A673 (cell line): Measurements from ENCODE around the gene E2F7. TPM values are rescaled to one million over a fixed set of nuclear protein-coding genes. Genes with fewer than 3 reads are reported as not detected.

Experiments used
- BruUV-seq: library from RNA; stranded (reverse); fragments of 400-500 nt; replicated peaks from 2 replicates; lab custom pipeline; 2021; lab: Mats Ljungman, UMichigan
- CTCF ChIA-PET: fragments of 300-600 bp; sonication (Branson Sonifier 250); formaldehyde crosslinking; loops from one replicate; lab custom pipeline; 2022; ENCODE audit warnings: antibody characterized with exemption; lab: Charles Lee
- POLR2A ChIA-PET: fragments of 300-600 bp; sonication (Branson Sonifier 250); formaldehyde crosslinking; loops from one replicate; lab custom pipeline; 2022; ENCODE audit warnings: antibody characterized with exemption; ENCODE audit not compliant: low non-redundant PET; lab: Charles Lee
- DNase-seq: peaks from one replicate; pipeline ENCODE4 v3.0.0-alpha.2; 2015; ENCODE audit warnings: low spot score
- H3K27ac ChIP-seq: fragments of 200-600 bp; sonication (generic); 2 replicates; pipeline ENCODE4 v1.5.1; 2016; ENCODE audit warnings: mixed run types, low read depth, mild to moderate bottlenecking, mixed read lengths, antibody characterized with exemption, low read length; ENCODE audit not compliant: poor library complexity, severe bottlenecking
- H3K27me3 ChIP-seq: fragments of 200-600 bp; sonication (generic); replicated peaks from 2 replicates; pipeline ENCODE4 v1.6.1; 2017; ENCODE audit warnings: mixed run types, low read depth, mild to moderate bottlenecking, mixed read lengths, antibody characterized with exemption, low read length; ENCODE audit not compliant: insufficient read depth, poor library complexity
- H3K36me3 ChIP-seq: fragments of 200-600 bp; sonication (generic); 2 replicates; pipeline ENCODE4 v1.6.1; 2016; ENCODE audit warnings: mixed run types, mild to moderate bottlenecking, mixed read lengths, antibody characterized with exemption, low read length; ENCODE audit not compliant: insufficient read depth, poor library complexity, severe bottlenecking
- H3K4me1 ChIP-seq: fragments of 200-600 bp; sonication (generic); 2 replicates; pipeline ENCODE4 v1.6.1; 2017; ENCODE audit warnings: mixed run types, mild to moderate bottlenecking, mixed read lengths, antibody characterized with exemption, low read length; ENCODE audit not compliant: insufficient read depth, poor library complexity, severe bottlenecking
- H3K4me3 ChIP-seq: fragments of 200-600 bp; sonication (generic); 2 replicates; pipeline ENCODE4 v1.5.1; 2016; ENCODE audit warnings: low read depth, mixed run types, mild to moderate bottlenecking, mixed read lengths, low read length; ENCODE audit not compliant: poor library complexity, severe bottlenecking
- H3K9me3 ChIP-seq: fragments of 200-600 bp; sonication (generic); 2 replicates; pipeline ENCODE4 v1.6.1; 2016; ENCODE audit warnings: mixed run types, low read depth, mild to moderate bottlenecking, mixed read lengths, antibody characterized with exemption, low read length; ENCODE audit not compliant: poor library complexity, severe bottlenecking
- CTCF ChIP-seq: fragments of 300-800, 200-600 bp; sonication (generic); conservative IDR thresholded peaks from 2 replicates; pipeline ENCODE4 v1.5.1; 2017; ENCODE audit warnings: low read depth, mild to moderate bottlenecking, antibody characterized with exemption, low read length, moderate library complexity, mixed read lengths
- EZH2 ChIP-seq: fragments of 200-600 bp; sonication (generic); IDR thresholded peaks from 2 replicates; pipeline ENCODE4 v1.6.1; 2017; ENCODE audit warnings: borderline replicate concordance, low read depth, mild to moderate bottlenecking, mixed read lengths, antibody characterized with exemption, low read length; ENCODE audit not compliant: poor library complexity, severe bottlenecking
- intact Hi-C: fragments of 100-400 bp; cut with micrococcal nuclease; formaldehyde crosslinking; loops from one replicate; pipeline ENCODE4 v1.10.0; 2022; ENCODE audit not compliant: unreplicated experiment
- total RNA-seq: library from RNA; stranded (reverse); gene quantifications from 2 replicates; pipeline ENCODE4 v1.2.3, GENCODE V29; 2021

E2F7 gene
- total RNA-seq, 1 experiment from 2014 or later, result 26.7 TPM

GRCh38 chr12:76976777-76977382, 88.5 kb downstream of the E2F7 start:
- ChIA-PET POLR2A (no interaction called here), CTCF (no interaction called here)
- H3K27me3 ChIP-seq, result peaks cover 4% of the 10 kb centered on the region
- H3K4me3 ChIP-seq, result no peak overlapping the region
- H3K9me3 ChIP-seq, result peaks cover 2% of the 10 kb centered on the region
- no peak overlapping the region for H3K27ac ChIP-seq
- DNase-seq, result no peak
- H3K4me1 ChIP-seq, result no peaks in the 10 kb centered on the region
- no peaks in the 10 kb centered on the region for H3K36me3 ChIP-seq
- intact Hi-C loops, result no loop called here
- TF ChIP-seq EZH2, result no peak
- no peak for TF ChIP-seq CTCF
- no TSS peak for BruUV-seq

Other genes starting within 250 kb of the E2F7 start
- gene CSRP2, start 186.6 kb downstream of the E2F7 start, total RNA-seq, result 46.6 and 59.6 TPM in 2 replicates